ENCODE measurements around the gene ZFYVE26.
"Not testable (repeated sequence)": the region's sequence is repeated elsewhere in the genome, so short reads cannot be mapped to it uniquely, and the experiment has no call there.

ZFYVE26 gene

DNA sequence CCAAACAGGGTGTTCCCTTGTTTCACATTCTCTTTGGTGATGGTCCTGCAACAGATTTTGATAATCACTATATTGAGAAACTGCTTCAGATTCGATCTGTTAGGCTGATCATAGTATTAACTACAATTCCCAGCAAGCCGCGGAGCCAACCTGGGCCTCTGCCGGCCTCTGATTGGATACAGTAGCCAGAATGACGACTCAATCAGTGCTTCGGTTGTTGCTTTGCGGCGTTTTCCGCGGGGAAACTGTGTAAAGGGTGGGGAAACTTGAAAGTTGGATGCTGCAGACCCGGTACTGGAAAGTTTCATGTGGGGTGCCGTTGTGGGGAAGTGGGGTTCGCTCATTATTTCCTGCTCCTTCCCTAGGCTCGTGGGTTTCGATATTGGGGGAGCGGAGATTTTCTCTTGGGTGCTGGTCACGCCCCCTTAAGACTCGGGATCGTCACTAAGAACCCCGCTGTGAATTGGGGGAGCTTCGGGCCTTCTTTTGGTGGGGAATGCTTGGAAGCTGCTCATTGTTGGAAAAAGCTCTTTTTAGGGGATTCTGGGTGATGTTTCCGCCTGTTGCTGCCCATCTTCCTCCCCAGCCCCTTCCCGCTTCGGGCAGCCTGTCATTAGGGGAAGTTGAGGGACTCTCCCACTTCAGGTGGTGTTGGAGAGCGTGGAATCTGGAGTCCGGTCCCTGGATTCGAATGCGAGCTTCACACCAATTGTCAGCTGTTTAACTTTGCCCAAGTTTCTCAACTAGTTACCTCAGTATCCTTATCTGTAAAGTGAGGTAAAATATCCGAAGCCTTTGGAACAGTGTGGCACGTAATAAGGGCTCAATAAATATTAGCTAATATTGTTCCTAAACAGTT is 3.4 kb upstream of the ZFYVE26 start, which contains the start of gene RAD51B:
RAD51B (plus strand) TSS at position 217 of the 859 bp plus-strand sequence.
- peak within 1 kb of the TSS; percentile 94 for H2AFZ ChIP-seq (ENCODE audit: low read depth)
- no peaks in the 10 kb centered on the region for H4K20me1 ChIP-seq (ENCODE audit: insufficient read depth)
- no peaks in the 10 kb centered on the region for H3K36me3 ChIP-seq (ENCODE audit: insufficient read depth)
- no peaks in the 10 kb centered on the region for H3K27me3 ChIP-seq (ENCODE audit: insufficient read depth, low read depth)
- peaks cover 14% of the 10 kb centered on the region for H3K4me1 ChIP-seq (ENCODE audit: low read depth, poor library complexity, severe bottlenecking)
- peaks cover 7% of the 10 kb centered on the region; the same call in 1 of the 2 replicates for H3K79me2 ChIP-seq (ENCODE audit: insufficient read depth, low read depth)
- peak within 1 kb of the TSS; percentile 53; the same call in 1 of the 2 replicates for H3K9ac ChIP-seq
- no peak within 1 kb of the TSS for H3K4me3 ChIP-seq (IDR thresholded peaks at IDR 0.05; ENCODE audit: insufficient read depth, low read depth, low read length)
- H3K4me2 ChIP-seq, result peak within 1 kb of the TSS; percentile 68
- TF ChIP-seq, protein P1, sequence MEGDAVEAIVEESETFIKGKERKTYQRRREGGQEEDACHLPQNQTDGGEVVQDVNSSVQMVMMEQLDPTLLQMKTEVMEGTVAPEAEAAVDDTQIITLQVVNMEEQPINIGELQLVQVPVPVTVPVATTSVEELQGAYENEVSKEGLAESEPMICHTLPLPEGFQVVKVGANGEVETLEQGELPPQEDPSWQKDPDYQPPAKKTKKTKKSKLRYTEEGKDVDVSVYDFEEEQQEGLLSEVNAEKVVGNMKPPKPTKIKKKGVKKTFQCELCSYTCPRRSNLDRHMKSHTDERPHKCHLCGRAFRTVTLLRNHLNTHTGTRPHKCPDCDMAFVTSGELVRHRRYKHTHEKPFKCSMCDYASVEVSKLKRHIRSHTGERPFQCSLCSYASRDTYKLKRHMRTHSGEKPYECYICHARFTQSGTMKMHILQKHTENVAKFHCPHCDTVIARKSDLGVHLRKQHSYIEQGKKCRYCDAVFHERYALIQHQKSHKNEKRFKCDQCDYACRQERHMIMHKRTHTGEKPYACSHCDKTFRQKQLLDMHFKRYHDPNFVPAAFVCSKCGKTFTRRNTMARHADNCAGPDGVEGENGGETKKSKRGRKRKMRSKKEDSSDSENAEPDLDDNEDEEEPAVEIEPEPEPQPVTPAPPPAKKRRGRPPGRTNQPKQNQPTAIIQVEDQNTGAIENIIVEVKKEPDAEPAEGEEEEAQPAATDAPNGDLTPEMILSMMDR (conservative IDR thresholded peaks at IDR 0.05; ENCODE audit: low read depth, low read length), result no peak
- H3K27ac ChIP-seq, result no peak within 1 kb of the TSS

GRCh38 chr14:67818476-67818875 is 2.1 kb upstream of the ZFYVE26 start:
- H3K9ac ChIP-seq; H4K20me1 ChIP-seq (ENCODE audit: insufficient read depth); H3K4me3 ChIP-seq (IDR thresholded peaks at IDR 0.05; ENCODE audit: insufficient read depth, low read depth, low read length); H3K27ac ChIP-seq; H3K36me3 ChIP-seq (ENCODE audit: insufficient read depth); H3K27me3 ChIP-seq (ENCODE audit: insufficient read depth, low read depth); H3K4me2 ChIP-seq; H3K79me2 ChIP-seq (ENCODE audit: insufficient read depth, low read depth): not testable (repeated sequence)
- Histone ChIP-seq H2AFZ (ENCODE audit: low read depth) (peak overlapping the region; percentile 94; the same call in 1 of the 2 replicates), H3K4me1 (ENCODE audit: low read depth, poor library complexity, severe bottlenecking) (peaks cover 14% of the 10 kb centered on the region)

- Histone ChIP-seq H2AFZ (ENCODE audit: low read depth) (no peak overlapping the region), H3K79me2 (ENCODE audit: insufficient read depth, low read depth) (peaks cover 7% of the 10 kb centered on the region; the same call in 1 of the 2 replicates), H3K36me3 (ENCODE audit: insufficient read depth) (no peaks in the 10 kb centered on the region), H3K4me3 (IDR thresholded peaks at IDR 0.05; ENCODE audit: insufficient read depth, low read depth, low read length) (no peak overlapping the region), H3K27ac (no peak overlapping the region), H4K20me1 (ENCODE audit: insufficient read depth) (no peaks in the 10 kb centered on the region), H3K9ac (no peak overlapping the region), H3K4me1 (ENCODE audit: low read depth, poor library complexity, severe bottlenecking) (peaks cover 14% of the 10 kb centered on the region), H3K27me3 (ENCODE audit: insufficient read depth, low read depth) (no peaks in the 10 kb centered on the region), H3K4me2 (no peak overlapping the region)
- TF ChIP-seq, protein P1 (conservative IDR thresholded peaks at IDR 0.05; ENCODE audit: low read depth, low read length), result no peak
Measured at GRCh38 chr14:67817750-67818438, 1.5 kb upstream of the ZFYVE26 start.

- peaks cover 7% of the 10 kb centered on the region; the same call in 1 of the 2 replicates for H3K79me2 ChIP-seq (ENCODE audit: insufficient read depth, low read depth)
- H4K20me1 ChIP-seq (ENCODE audit: insufficient read depth), result no peaks in the 10 kb centered on the region
- TF ChIP-seq, protein P1 (conservative IDR thresholded peaks at IDR 0.05; ENCODE audit: low read depth, low read length), result no peak
- no peaks in the 10 kb centered on the region for H3K36me3 ChIP-seq (ENCODE audit: insufficient read depth)
- H3K4me3 ChIP-seq (IDR thresholded peaks at IDR 0.05; ENCODE audit: insufficient read depth, low read depth, low read length), result no peak overlapping the region
- peak overlapping the region; percentile 26; the same call in 1 of the 2 replicates for H3K27ac ChIP-seq
- H2AFZ ChIP-seq (ENCODE audit: low read depth), result peak overlapping the region; percentile 76
- no peaks in the 10 kb centered on the region for H3K27me3 ChIP-seq (ENCODE audit: insufficient read depth, low read depth)
- H3K4me2 ChIP-seq, result peak overlapping the region; percentile 76
- H3K4me1 ChIP-seq (ENCODE audit: low read depth, poor library complexity, severe bottlenecking), result peaks cover 14% of the 10 kb centered on the region
- peak overlapping the region; percentile 52; the same call in 1 of the 2 replicates for H3K9ac ChIP-seq
Measured at GRCh38 chr14:67815573-67816225, 691 bp downstream of the ZFYVE26 start.
